ENCODE measurements around the gene NCK2.

Gene NCK2

GRCh38 chr2:105744091-105744908 lies 412 bp upstream of the NCK2 start:
- TF ChIP-seq HDGF (IDR thresholded peaks at IDR 0.05; ENCODE audit: borderline replicate concordance) (no peak), FOXM1 (IDR thresholded peaks at IDR 0.05; ENCODE audit: borderline replicate concordance) (no peak), SP1 (IDR thresholded peaks at IDR 0.05) (no peak), CTBP1 (IDR thresholded peaks at IDR 0.05; ENCODE audit: borderline replicate concordance) (no peak), FOXK2 (IDR thresholded peaks at IDR 0.05) (no peak), ELF4 (IDR thresholded peaks at IDR 0.05) (no peak), L3MBTL2 (conservative IDR thresholded peaks at IDR 0.05) (no peak), FOXA1 (IDR thresholded peaks at IDR 0.05) (no peak), LEF1 (IDR thresholded peaks at IDR 0.05; ENCODE audit: borderline replicate concordance) (no peak), ZNF384 (IDR thresholded peaks at IDR 0.05) (no peak), SUZ12 (IDR thresholded peaks at IDR 0.05) (no peak), PKNOX1 (IDR thresholded peaks at IDR 0.05) (no peak), ARNT (IDR thresholded peaks at IDR 0.05) (no peak), BHLHE40 (IDR thresholded peaks at IDR 0.05; ENCODE audit: borderline replicate concordance) (no peak), TARDBP (IDR thresholded peaks at IDR 0.05) (no peak)
- ChIA-PET CTCF (no interaction called here), POLR2A (interaction anchor here (0.6 kb wide), 1 partner anchor 14 kb away, joined by 3 read pairs; no protein-coding TSS in a partner anchor)
- DNase-seq (ENCODE audit: extremely low spot score) = peak; percentile 79

- no peak for DNase-seq (ENCODE audit: extremely low spot score)
- TF ChIP-seq TARDBP (IDR thresholded peaks at IDR 0.05) = no peak
- no peak for TF ChIP-seq SP1 (IDR thresholded peaks at IDR 0.05)
- no peak for TF ChIP-seq FOXA1 (IDR thresholded peaks at IDR 0.05)
- no peak for TF ChIP-seq SUZ12 (IDR thresholded peaks at IDR 0.05)
- TF ChIP-seq L3MBTL2 (conservative IDR thresholded peaks at IDR 0.05) = no peak
- TF ChIP-seq HDGF (IDR thresholded peaks at IDR 0.05; ENCODE audit: borderline replicate concordance) = no peak
- TF ChIP-seq BHLHE40 (IDR thresholded peaks at IDR 0.05; ENCODE audit: borderline replicate concordance) = no peak
- TF ChIP-seq ELF4 (IDR thresholded peaks at IDR 0.05) = no peak
- no peak for TF ChIP-seq ARNT (IDR thresholded peaks at IDR 0.05)
- TF ChIP-seq NFRKB (IDR thresholded peaks at IDR 0.05) = no peak
- ChIA-PET CTCF (interaction anchor here (0.6 to 1.1 kb wide), 2 partner anchors 41 to 112 kb away, joined by 3 read pairs; no protein-coding TSS in a partner anchor), POLR2A (interaction anchor here (1.2 to 1.7 kb wide), 2 partner anchors 10 to 25 kb away, joined by 3 to 4 read pairs; no protein-coding TSS in a partner anchor)
These were observed 1.7 kb downstream of the NCK2 start for GRCh38 chr2:105746177-105747080.

- ChIA-PET CTCF (interaction anchor here (1.1 kb wide), 1 partner anchor 40 kb away, joined by 3 read pairs; no protein-coding TSS in a partner anchor), POLR2A (no interaction called here)
- TF ChIP-seq ZNF384 (IDR thresholded peaks at IDR 0.05) (no peak), HDGF (IDR thresholded peaks at IDR 0.05; ENCODE audit: borderline replicate concordance) (no peak), ELF4 (IDR thresholded peaks at IDR 0.05) (no peak), FOXK2 (IDR thresholded peaks at IDR 0.05) (no peak), L3MBTL2 (conservative IDR thresholded peaks at IDR 0.05) (no peak)
- DNase-seq (ENCODE audit: extremely low spot score) = no peak
These were observed 2.7 kb downstream of the NCK2 start for GRCh38 chr2:105747254-105747894.

GRCh38 chr2:105747991-105748390 lies 3.3 kb downstream of the NCK2 start:
- no peak for TF ChIP-seq CTBP1 (IDR thresholded peaks at IDR 0.05; ENCODE audit: borderline replicate concordance)
- no peak for TF ChIP-seq ARNT (IDR thresholded peaks at IDR 0.05)
- TF ChIP-seq SUZ12 (IDR thresholded peaks at IDR 0.05) = no peak
- ChIA-PET CTCF (no interaction called here), POLR2A (no interaction called here)
- no peak for DNase-seq (ENCODE audit: extremely low spot score)

GRCh38 chr2:105748566-105748965 lies 3.9 kb downstream of the NCK2 start:
- TF ChIP-seq FOXA1 (IDR thresholded peaks at IDR 0.05) = no peak
- no peak for TF ChIP-seq PKNOX1 (IDR thresholded peaks at IDR 0.05)
- no peak for TF ChIP-seq SP1 (IDR thresholded peaks at IDR 0.05)
- no peak for TF ChIP-seq FOXM1 (IDR thresholded peaks at IDR 0.05; ENCODE audit: borderline replicate concordance)
- no peak for TF ChIP-seq LEF1 (IDR thresholded peaks at IDR 0.05; ENCODE audit: borderline replicate concordance)
- TF ChIP-seq ELF4 (IDR thresholded peaks at IDR 0.05) = no peak
- TF ChIP-seq L3MBTL2 (conservative IDR thresholded peaks at IDR 0.05) = no peak
- POLR2A ChIA-PET = no interaction called here
- no peak for DNase-seq (ENCODE audit: extremely low spot score)
- CTCF ChIA-PET = no interaction called here

- DNase-seq (ENCODE audit: extremely low spot score) = no peak
- ChIA-PET POLR2A (no interaction called here), CTCF (no interaction called here)
- TF ChIP-seq PKNOX1 (IDR thresholded peaks at IDR 0.05) (no peak), SP1 (IDR thresholded peaks at IDR 0.05) (no peak), CTBP1 (IDR thresholded peaks at IDR 0.05; ENCODE audit: borderline replicate concordance) (no peak), HDGF (IDR thresholded peaks at IDR 0.05; ENCODE audit: borderline replicate concordance) (no peak), ZNF384 (IDR thresholded peaks at IDR 0.05) (no peak), ELF4 (IDR thresholded peaks at IDR 0.05) (no peak)
These were observed 5.1 kb downstream of the NCK2 start for GRCh38 chr2:105749583-105750400.

Measured in HEK293T (cell line).